Hematopoietic multipotent progenitor cell treated with erythropoietin and hydrocortisone succinate and interleukin-3 and kit ligand, for 17 days (in vitro differentiated cells): ENCODE data around the gene KDR.

ENCODE experiments used
- DNase-seq: peaks from one replicate; pipeline ENCODE4 v3.0.0-alpha.2; 2015; ENCODE audit warnings: low spot score

KDR gene

GRCh38 chr4:55125087-55125721 is at the start of gene KDR:
Gene KDR (minus strand): TSS chr4:55125595. CDS start chr4:55125293, 302 bp downstream.
- no peak for DNase-seq

- DNase-seq = no peak
Observed at GRCh38 chr4:55173580-55173979, 48.2 kb upstream of the KDR start.

GRCh38 chr4:55172694-55173287 is 47.4 kb upstream of the KDR start:
- DNase-seq = no peak

GRCh38 chr4:55170462-55170861 is 45.1 kb upstream of the KDR start:
- no peak for DNase-seq

GRCh38 chr4:55169352-55169961 is 44.1 kb upstream of the KDR start:
- no peak for DNase-seq

GRCh38 chr4:55162396-55162795 is 37.0 kb upstream of the KDR start:
- DNase-seq = no peak

GRCh38 chr4:55161739-55162138 is 36.3 kb upstream of the KDR start:
- no peak for DNase-seq

GRCh38 chr4:55159851-55160250 is 34.5 kb upstream of the KDR start:
- no peak for DNase-seq

- no peak for DNase-seq
Observed at GRCh38 chr4:55158957-55159356, 33.6 kb upstream of the KDR start.

GRCh38 chr4:55157559-55158277 is 32.3 kb upstream of the KDR start:
- DNase-seq = no peak

GRCh38 chr4:55154933-55155332 is 29.5 kb upstream of the KDR start:
- DNase-seq = no peak

GRCh38 chr4:55154290-55154880 is 29.0 kb upstream of the KDR start:
- DNase-seq = no peak

- DNase-seq = no peak
Observed at GRCh38 chr4:55143858-55144257, 18.5 kb upstream of the KDR start.

- DNase-seq = no peak
Observed at GRCh38 chr4:55138367-55138766, 13.0 kb upstream of the KDR start.

GRCh38 chr4:55136634-55137033 is 11.2 kb upstream of the KDR start:
- DNase-seq = no peak

- no peak for DNase-seq
Observed at GRCh38 chr4:55133951-55134350, 8.6 kb upstream of the KDR start.

- DNase-seq = no peak
Observed at GRCh38 chr4:55132775-55133174, 7.4 kb upstream of the KDR start.

- DNase-seq = no peak
Observed at GRCh38 chr4:55127521-55127920, 2.1 kb upstream of the KDR start.

GRCh38 chr4:55127053-55127452 is 1.7 kb upstream of the KDR start:
- DNase-seq = no peak

- DNase-seq = no peak
Observed at GRCh38 chr4:55125763-55126541, 557 bp upstream of the KDR start.

GRCh38 chr4:55124322-55125076 is 896 bp downstream of the KDR start:
- DNase-seq = no peak
